GM03348 (cell line): ENCODE measurements around the gene CRELD1.

Source experiments
- DNase-seq: peaks from one replicate; pipeline ENCODE4 v3.0.0; 2012; ENCODE audit warnings: low spot score

Gene CRELD1

DNA sequence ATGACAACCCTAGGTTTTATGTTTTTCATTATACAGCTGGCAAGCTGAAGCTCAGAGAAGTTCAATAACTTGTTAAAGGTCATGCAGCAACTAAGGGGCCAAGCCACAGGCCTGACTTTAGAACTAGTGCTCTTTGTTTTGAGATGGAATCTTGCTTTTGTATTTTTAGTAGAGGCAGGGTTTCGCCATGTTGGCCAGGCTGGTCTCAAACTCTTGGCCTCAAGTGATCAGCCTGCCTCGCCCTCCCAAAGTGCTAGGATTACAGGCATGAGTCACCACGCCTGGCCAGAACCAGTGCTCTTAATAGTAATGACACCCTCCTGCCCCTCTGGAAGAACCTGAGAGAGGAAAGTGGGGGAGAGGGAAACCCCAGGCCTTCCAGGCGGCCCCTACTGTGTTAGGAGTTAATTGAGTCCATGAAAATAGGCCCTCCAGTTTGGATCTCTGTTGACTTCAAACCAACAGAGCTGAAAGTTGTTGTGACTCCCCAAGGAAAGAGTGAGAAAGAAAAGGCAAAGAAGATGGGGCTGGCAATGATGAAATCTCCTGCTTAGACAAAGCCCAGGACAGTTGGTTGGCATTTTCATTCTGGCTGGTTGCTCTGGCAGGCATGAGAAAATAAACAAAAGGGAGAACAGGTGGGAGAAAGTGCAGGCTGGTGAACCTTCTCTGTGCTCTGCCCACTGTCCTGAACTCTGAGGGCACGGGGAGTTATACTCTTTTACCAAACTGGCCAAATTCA lies 22.1 kb downstream of the CRELD1 start:
- no peak for DNase-seq

DNA sequence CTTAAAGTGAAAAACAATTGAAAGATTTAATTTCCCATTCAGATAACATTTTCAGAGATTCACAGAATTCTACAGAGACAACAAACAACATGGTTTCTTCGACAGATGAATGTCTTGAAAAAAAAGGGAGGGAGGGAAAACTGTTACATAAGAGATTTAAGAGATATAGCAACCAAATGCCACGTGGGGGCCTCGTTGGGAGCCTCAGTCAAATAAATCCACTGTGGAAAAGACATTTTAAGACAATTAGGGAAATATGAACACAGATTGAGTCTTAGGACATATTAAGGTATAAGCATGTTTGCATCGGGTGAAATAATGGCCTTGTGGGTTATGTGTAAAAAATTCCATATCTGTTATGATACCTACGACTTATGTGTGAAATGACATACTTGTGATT lies 23.6 kb downstream of the CRELD1 start:
- peak; percentile 48 for DNase-seq

DNA sequence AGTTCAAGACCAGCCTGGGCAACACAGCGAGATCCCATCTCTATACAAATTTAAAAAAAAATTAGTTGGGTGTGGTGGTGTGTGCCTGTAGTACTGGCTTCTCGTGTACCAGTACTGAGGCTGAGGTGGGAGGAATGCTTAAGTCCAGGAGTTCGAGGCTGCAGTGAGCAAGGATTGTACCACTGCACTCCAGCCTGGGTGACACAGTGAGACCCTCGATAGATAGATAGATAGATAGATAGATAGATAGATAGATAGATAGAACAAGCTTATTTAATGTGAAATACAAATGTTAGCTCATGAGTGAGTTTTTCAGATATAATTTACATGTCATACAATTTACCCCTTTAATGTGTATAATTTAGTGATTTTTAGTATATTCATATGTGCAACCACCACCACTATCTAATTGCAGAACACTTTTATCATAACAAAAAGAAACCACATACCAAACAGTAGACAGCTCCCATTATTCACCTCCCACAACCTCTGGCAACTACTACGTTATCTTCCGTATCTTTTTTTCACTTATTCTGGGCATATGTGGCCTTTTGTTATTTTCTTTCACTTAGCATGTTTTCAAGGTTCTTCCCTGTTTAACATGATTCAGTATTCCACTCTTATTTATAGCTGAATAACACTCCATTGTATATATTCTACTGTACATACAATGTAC lies 31.7 kb downstream of the CRELD1 start:
- no peak for DNase-seq

DNA sequence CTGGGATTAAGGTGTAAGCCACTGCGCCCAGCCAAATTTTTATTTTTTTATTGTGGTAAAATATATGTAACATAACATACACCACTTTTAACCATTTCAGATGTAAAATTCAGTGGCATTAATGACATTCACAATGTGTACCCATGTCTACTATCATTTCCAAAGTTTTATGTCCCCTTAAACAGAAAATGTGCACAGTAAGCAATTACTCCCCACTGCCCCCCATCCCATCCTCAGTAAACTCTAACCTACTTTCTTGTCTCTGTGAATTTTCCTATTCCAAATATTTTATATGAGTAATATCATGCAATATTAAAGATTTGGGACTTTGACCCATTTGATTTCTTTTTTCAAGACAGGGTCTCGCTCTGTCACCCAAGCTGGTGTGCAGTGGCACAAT lies 33.2 kb downstream of the CRELD1 start:
- no peak for DNase-seq

DNA sequence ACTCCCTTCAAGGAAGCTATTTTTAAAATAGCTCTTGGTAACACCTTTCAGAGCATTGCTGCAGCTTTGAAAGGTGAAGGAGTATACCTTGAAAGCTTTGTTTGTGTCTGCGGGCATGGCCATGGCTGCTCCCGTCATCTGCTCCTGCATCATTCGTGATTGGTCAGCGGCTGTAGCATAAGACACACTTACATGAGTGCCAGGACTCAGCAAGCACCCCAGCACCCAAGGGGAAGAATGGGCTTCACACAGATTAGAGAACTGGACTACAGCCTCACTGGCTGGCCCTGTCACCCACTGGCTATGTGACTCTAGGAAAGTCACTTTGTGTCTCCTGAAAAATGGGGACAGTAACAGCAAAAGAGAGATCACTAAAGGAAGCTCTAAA lies 36.0 kb downstream of the CRELD1 start:
- no peak for DNase-seq

DNA sequence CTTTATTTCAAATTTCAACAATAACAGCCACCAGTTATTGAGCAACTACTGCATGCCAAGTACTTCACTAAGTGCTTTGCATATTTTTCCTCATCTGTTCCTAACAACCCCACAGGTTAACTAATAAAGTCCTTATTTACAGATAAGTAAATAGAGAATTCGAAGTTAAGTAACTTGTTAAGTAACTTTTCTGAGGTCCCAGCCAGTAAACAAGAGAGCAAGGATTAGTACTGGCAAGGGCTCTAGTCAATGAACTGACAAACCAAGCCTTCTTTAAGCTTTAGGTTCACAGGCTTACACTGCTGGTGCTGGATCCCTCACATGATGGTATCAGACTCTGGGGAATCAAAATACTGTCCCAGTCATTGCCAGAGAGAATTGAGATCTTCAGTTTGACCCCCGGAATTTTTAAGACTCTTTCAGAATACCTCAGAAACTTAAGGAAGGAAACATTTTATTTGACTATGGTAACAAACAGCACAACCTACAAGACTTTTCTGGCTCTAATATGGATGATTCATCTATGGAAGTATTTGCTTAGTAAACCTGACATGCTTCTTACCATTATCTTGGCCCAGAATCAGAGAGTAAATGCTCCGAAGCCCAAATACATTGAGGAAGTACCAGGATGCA lies 36.5 kb downstream of the CRELD1 start:
- DNase-seq = peak; percentile 74

DNA sequence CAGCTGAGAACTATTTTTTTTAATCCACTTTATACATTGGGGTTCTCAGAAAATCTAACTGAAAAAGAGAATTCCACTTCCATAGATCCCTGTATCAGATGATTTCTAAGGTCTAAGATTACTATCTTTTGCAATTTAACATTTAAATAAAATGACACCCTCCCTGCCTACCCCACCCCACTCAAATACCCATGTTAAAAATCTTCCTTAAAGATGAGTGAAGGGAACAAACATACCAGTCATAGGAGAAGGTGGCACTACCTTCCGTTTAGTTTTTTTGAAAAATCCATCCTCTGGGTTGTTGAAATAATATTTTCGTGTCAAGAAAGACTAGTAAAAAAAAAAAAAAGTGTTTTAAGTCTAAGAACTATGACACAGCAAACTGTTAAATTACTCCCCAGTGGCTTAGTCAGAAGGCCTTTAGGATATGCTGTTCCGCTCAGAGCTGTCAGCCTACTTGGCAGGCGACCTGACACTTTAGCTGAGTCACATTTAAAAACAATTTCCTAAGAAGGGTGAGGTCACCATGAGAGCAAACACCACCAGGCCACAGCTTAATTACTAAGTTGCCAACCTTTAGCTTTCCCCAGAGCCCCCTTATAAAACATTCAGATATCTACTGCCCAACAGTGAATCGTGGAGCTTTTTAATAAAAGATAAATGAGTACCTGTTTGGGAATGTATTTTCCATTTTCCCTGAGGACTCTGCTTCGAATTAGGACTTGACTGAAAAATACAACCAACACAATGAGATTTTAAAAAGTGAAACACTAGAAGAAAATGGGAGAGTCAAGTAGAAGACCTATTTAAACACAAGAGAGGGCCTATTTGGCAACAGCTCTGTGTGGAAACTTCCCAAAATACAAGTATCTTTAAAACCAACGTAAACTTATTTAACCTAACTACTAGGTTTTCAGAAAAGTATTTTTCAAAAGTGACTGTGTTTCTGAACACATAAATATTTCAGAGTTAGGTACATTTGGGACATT lies 43.4 kb downstream of the CRELD1 start:
- DNase-seq = peak; percentile 88

DNA sequence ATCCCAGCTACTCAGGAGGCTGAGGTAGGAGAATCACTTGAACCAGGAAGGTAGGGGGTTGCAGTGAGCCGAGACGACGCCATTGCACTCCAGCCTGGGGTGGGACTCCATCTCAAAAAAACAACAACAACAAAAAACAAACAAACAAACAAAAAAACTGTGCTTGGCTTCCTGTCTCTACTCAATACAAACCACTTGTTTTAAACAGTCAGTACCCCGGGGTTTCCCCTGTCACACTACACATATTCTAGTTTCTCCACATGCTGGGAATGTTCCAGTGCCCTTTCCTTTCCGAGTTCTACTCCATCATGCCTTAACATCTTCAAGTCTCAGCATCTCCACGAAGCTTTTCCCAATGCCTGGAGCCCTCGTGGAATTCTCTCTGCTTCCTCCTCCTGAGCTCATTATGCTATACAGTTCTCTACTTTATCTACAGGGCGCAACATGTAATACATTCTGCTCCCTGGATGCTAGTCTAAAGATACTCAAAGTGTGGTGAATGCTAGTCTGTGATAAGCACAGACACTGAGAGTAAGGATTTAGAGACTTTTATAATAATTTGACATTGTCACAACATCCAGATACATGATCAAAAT lies 45.2 kb downstream of the CRELD1 start:
- DNase-seq = no peak

DNA sequence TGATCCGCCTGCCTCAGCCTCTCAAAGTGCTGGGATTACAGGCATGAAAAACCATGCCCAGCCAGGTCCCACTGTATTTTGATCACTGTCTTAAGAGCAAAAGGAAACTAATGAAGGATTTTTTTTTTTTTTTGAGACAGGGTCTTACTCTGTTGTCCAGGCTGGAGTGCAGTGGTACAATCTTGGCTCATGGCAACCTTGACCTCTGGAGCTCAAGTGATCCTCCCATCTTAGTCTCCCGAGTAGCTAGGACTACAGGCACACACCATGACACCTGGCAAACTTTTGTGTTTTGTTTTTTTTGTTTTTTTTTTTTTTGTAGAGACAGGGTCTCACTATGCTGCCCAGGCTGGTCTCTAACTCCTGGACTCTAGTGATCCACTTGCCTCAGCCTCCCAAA lies 46.6 kb downstream of the CRELD1 start:
- no peak for DNase-seq

DNA sequence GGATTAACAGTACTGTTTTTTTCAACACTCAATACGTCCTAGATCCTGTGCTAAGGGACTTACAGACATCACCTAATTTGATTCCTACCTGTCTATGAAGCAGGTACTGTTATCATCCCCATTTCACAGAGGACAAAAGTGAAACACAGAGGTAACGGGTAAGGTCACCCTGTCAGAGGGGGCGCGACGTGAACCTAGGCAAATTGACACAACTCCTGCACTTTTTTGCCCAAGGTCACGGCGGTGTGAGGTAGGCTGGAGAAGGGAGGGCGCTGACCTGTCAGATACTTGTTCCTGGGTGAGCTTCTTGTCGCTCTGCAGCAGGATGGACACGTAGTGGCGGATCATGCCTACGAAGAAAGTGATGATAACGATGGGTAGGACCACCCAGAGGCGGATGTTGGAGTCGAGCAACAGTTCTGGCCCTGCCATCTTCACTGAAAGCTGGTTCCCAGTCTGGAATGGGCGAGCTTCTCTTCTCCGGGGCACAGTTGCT lies 52.6 kb downstream of the CRELD1 start:
- DNase-seq = no peak

DNA sequence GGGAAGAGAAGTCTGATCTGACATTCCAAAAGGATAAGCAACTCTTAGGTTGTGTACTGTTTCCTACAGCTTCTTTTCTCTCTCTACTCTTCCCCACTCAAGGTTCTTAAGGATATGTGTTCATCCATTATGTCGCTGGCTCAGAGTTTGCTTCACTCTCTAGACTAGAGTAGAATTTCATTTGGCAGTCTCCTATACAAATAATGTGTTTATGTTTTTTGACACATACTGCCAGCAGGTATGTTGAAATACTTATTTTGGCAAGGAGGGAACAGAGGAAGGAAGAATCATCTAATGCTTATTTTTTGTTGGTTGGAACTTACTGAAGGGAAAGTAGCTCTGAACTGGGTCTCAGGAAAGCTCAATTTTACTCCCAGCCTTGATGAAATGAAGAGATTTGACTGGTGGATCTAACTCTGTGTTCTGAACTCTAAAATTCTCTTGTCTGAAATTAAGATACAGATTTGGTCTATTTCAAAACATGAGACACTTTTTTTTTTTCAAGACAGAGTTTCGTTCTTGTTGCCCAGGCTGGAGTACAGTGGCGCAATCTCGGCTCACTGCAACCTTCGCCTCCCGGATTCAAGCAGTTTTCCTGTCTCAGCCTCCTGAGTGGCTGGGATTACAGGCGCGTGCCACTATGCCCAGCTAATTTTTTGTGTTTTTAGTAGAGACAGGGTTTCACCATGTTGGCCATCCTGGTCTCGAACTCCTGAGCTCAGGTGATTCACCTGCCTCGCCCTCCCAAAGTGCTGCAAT lies 60.6 kb downstream of the CRELD1 start:
- peak; percentile 20 for DNase-seq
